Subcutaneous abdominal adipose tissue (tissue), 5 donors: ENCODE data around the gene MEST.

ENCODE experiments used
- H3K27ac ChIP-seq: one replicate; pipeline ENCODE4 v1.7.0; 2013; ENCODE audit warnings: low read depth, mild to moderate bottlenecking, inconsistent platforms, low read length, moderate library complexity
- H3K27me3 ChIP-seq, 5 donors: one replicate each; pipeline ENCODE4 v1.7.0; 2013; ENCODE audit warnings: low read length in 5 of 5, inconsistent platforms in 1 of 5; ENCODE audit not compliant: control insufficient read depth in 5 of 5, insufficient read depth in 4 of 5
- H3K36me3 ChIP-seq, 5 donors: one replicate each; pipeline ENCODE4 v1.7.0; 2013; ENCODE audit warnings: low read length in 5 of 5; ENCODE audit not compliant: control insufficient read depth in 5 of 5, insufficient read depth in 5 of 5
- H3K4me1 ChIP-seq, 5 donors: one replicate each; pipeline ENCODE4 v1.7.0; 2013; ENCODE audit warnings: low read length in 5 of 5, mild to moderate bottlenecking in 3 of 5, moderate library complexity in 1 of 5; ENCODE audit not compliant: control insufficient read depth in 5 of 5, insufficient read depth in 5 of 5
- H3K4me3 ChIP-seq, 5 donors: one replicate each; pipeline ENCODE4 v1.7.0; 2013; ENCODE audit warnings: low read length in 5 of 5, low read depth in 1 of 5
- H3K9ac ChIP-seq, 5 donors: one replicate each; pipeline ENCODE4 v1.7.0; 2013; ENCODE audit warnings: low read length in 5 of 5, mild to moderate bottlenecking in 4 of 5, moderate library complexity in 3 of 5
- H3K9me3 ChIP-seq, 5 donors: one replicate each; pipeline ENCODE4 v1.7.0; 2013; ENCODE audit warnings: low read length in 5 of 5; ENCODE audit not compliant: control insufficient read depth in 5 of 5
- donor health status: healthy.
- donor health status: healthy.
- donor health status: healthy.
- donor health status: healthy.
- donor health status: healthy.

Gene MEST

GRCh38 chr7:130481898-130482297, 10.0 kb upstream of the MEST start:
- Histone ChIP-seq H3K27ac (no peak overlapping the region), H3K4me1 (peaks cover under 1 to 22% (median 16%) of the 10 kb centered on the region in 5 donors)

DNA sequence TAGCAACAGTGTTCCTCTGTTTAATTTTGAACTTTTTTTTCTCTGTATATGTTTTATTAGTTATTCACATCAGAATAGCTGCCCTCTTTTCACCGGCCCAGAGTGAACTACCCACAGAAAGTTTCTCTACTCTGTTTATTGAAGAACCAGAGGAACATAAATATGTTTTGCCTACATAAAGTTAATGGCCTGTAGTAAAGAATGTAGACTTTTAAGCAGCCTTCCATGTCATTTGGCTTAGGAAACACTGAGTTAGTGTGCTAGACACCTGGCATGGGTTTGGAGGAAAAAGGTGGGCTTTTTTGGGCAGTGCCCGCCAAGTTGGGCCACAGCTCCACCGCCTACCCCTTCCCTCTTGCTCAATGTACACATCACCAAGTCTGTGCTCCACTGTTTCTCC, 8.9 kb upstream of the MEST start:
- no peaks in the 10 kb centered on the region for H3K27me3 ChIP-seq
- no peak overlapping the region for H3K9ac ChIP-seq
- H3K36me3 ChIP-seq = no peaks in the 10 kb centered on the region
- H3K27ac ChIP-seq = no peak overlapping the region
- H3K4me3 ChIP-seq = no peak overlapping the region
- peaks cover 0 to 4% (median 0%) of the 10 kb centered on the region in 5 donors for H3K9me3 ChIP-seq
- peaks cover 2 to 27% (median 21%) of the 10 kb centered on the region in 5 donors for H3K4me1 ChIP-seq

More at GRCh38 chr7:130481898-130482297, 10.0 kb upstream of the MEST start:
- Histone ChIP-seq H3K9me3 (peaks cover 0 to 6% (median 0%) of the 10 kb centered on the region in 5 donors), H3K4me3 (no peak overlapping the region), H3K27me3 (no peaks in the 10 kb centered on the region), H3K36me3 (no peaks in the 10 kb centered on the region), H3K9ac (no peak overlapping the region)

GRCh38 chr7:130485734-130486113, 6.2 kb upstream of the MEST start:
- Histone ChIP-seq H3K4me3 (peak overlapping the region; percentile 55 to 74 (median 70)), H3K9ac (peak overlapping the region in 3 of 5 donors; percentile 10 to 71 (median 56)), H3K36me3 (no peaks in the 10 kb centered on the region), H3K27me3 (no peaks in the 10 kb centered on the region), H3K9me3 (no peaks in the 10 kb centered on the region), H3K27ac (no peak overlapping the region), H3K4me1 (peaks cover 4 to 47% (median 34%) of the 10 kb centered on the region in 5 donors)

GRCh38 chr7:130486114-130486953, 5.6 kb upstream of the MEST start:
- Histone ChIP-seq H3K4me1 (peaks cover 4 to 50% (median 37%) of the 10 kb centered on the region in 5 donors), H3K36me3 (no peaks in the 10 kb centered on the region), H3K9me3 (no peaks in the 10 kb centered on the region), H3K27ac (peak overlapping the region; percentile 69), H3K4me3 (peak overlapping the region; percentile 48 to 74 (median 70)), H3K27me3 (no peaks in the 10 kb centered on the region), H3K9ac (peak overlapping the region; percentile 16 to 72 (median 56))

DNA sequence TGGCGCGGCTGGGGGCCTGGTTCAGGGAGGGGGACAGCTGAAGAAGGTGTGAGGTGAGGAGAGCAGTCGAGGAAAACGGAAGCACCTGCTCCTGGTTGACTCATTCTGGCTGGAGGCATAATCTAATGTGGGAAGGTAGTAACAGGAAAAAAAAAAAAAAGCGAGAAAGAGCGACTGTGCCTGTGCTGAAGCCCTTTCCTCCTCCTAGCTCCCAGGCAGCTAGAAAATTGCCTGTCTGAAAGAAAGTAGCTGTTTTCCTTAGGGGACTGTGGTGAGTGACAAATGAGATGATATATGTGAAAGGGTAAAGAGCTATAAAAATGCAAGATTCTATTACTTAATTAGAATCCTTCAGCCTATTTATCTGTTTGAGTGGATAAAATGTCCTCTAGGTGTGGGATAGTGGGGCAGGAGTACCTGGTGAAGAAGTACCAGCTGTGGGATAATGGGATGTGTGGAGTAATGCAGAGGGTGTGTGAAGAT, 4.9 kb upstream of the MEST start:
- peaks cover 4 to 48% (median 35%) of the 10 kb centered on the region in 5 donors for H3K4me1 ChIP-seq
- H3K27ac ChIP-seq = peak overlapping the region; percentile 69

GRCh38 chr7:130488392-130489139, 3.3 kb upstream of the MEST start:
- Histone ChIP-seq H3K9me3 (peaks cover 0 to 5% (median 0%) of the 10 kb centered on the region in 5 donors), H3K9ac (no peak overlapping the region), H3K27me3 (no peaks in the 10 kb centered on the region), H3K27ac (peak overlapping the region; percentile 76), H3K4me3 (no peak overlapping the region), H3K4me1 (peaks cover 4 to 58% (median 40%) of the 10 kb centered on the region in 5 donors), H3K36me3 (no peaks in the 10 kb centered on the region)

More for the DNA sequence above, 4.9 kb upstream of the MEST start:
- peak overlapping the region in 4 of 5 donors; percentile 62 to 74 (median 72) for H3K4me3 ChIP-seq
- H3K9me3 ChIP-seq = no peaks in the 10 kb centered on the region
- H3K36me3 ChIP-seq = no peaks in the 10 kb centered on the region
- peak overlapping the region in 3 of 5 donors; percentile 56 to 72 (median 71) for H3K9ac ChIP-seq
- H3K27me3 ChIP-seq = no peaks in the 10 kb centered on the region

DNA sequence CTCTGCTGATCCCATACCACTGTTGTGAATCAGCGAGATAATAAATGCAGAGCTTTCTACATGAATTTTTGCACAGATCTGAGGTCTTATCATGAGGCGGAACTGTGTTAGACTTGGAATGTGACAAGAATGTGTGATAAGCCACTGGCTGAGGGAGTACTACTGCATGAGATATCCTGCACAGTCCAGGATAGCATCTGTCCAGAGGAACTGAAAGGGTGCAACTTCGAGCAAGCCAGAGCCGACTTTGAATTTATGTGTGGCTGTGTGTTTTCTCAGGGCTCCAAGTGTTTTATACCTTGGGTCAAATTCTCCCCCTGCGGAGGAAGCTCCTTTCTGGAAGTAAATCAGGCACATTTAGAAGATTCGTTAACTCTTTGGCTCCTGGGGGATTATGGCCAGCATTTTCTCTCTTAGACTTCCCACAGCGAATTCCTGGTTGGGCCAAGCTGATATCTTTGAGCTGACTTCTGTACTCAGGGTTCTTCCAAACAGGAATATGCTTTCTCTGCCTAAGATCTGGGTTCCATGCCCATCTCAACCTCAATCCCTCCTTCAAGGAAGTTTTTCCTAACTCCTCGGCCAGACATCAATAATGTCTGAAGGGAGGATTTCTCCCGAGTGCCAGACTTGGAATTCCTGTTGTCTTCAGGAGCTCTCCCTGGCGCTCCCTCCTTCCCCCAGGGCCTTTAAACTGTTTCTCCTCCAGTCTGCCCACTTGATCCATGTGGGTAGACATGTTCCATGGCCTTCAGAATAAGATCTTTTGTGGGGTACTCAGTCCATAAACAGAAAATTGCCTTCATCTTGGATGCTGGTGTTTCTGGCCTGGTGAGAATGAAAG, 2.5 kb upstream of the MEST start:
- Histone ChIP-seq H3K9me3 (peaks cover 0 to 5% (median 0%) of the 10 kb centered on the region in 5 donors), H3K27me3 (no peaks in the 10 kb centered on the region), H3K36me3 (no peaks in the 10 kb centered on the region), H3K27ac (peak overlapping the region; percentile 76), H3K4me1 (peaks cover 4 to 64% (median 43%) of the 10 kb centered on the region in 5 donors), H3K9ac (peak overlapping the region in 2 of 5 donors; percentile 43 to 50), H3K4me3 (no peak overlapping the region)

DNA sequence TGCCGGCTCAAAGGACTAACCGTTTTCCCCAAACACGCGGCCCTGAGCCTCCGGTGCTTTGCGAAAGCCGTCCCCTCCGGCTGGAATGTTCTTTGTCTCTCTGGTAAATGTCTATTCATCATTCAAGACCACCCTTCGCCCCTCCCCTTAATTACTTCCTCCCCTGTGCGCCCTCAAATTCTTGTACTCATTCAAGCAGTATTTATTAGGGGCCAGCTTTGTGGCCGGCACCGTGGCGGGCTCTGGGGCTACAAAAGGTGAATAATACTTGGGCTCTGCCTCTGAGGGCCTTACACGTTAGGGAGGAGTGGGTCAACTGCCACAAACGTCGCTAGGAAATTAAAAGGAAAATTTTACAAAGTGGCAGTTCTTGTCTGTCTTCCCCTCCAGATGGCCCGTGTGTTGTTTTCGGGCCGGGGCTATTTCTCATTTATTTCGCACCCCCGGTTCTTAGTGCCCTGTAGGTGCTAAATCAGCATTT, 1.5 kb upstream of the MEST start:
- Histone ChIP-seq H3K4me3 (peak overlapping the region in 4 of 5 donors; percentile 50 to 73 (median 66)), H3K9ac (peak overlapping the region in 3 of 5 donors; percentile 16 to 66 (median 43)), H3K27me3 (no peaks in the 10 kb centered on the region), H3K27ac (peak overlapping the region; percentile 76), H3K9me3 (peaks cover 0 to 5% (median 0%) of the 10 kb centered on the region in 5 donors), H3K4me1 (peaks cover 4 to 70% (median 43%) of the 10 kb centered on the region in 5 donors), H3K36me3 (peaks cover 0 to 3% (median 2%) of the 10 kb centered on the region in 5 donors)
